GM21447 (cell line): ENCODE data around the gene BASP1.
"Not testable (repeated sequence)": the region's sequence is repeated elsewhere in the genome, so short reads cannot be mapped to it uniquely, and the experiment has no call there.

Experiments used
- ATAC-seq: cut with Tn5 transposase; IDR thresholded peaks from one replicate; pipeline ENCODE4 v1.9.1; 2021; ENCODE audit not compliant: unreplicated experiment

BASP1 gene

DNA sequence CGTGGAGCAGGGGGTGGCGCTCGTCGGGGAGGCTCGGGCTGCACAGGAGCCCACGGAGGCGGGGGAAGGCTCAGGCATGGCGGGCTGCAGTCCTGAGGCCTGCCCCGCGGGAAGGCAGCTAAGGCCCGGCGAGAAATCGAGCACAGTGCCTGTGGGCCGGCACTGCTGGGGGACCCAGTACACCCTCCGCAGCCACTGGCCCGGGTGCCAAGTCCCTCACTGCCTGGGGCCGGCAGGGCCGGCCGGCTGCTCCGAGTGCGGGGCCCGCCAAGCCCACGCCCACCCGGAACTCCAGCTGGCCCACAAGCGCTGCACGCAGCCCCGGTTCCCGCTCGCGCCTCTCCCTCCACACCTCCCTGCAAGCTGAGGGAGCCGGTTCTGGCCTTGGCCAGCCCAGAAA lies 94.4 kb downstream of the BASP1 start:
- not testable (repeated sequence) for ATAC-seq

- ATAC-seq, result no peak
These were observed 94.9 kb downstream of the BASP1 start for GRCh38 chr5:17312358-17312757.

DNA sequence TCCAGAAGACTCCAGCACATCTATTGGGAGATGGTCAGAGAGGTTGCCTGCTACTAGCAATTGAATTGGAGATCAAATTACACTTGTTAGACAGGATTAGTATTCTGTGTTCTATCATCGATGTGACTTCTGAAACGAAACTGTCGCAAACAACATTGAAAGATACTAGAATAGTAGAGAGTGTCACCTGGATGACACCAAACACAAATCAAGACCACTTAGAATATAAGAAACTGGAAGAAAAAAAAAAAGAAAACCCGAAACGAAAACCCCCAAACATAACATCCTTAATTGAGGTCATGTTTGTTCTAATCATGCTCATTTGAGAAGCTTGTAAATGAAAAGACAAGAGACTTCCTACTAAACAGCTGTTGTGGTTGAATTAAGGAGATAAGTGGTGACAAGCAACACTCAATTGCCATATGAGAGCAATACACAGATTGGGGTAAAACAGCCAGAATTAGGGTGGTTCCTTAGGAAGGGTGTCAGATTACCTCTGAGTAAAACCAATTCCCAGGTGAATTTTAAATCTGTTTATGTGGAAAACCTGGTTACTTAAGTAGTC lies 97.6 kb downstream of the BASP1 start:
- ATAC-seq, result no peak

DNA sequence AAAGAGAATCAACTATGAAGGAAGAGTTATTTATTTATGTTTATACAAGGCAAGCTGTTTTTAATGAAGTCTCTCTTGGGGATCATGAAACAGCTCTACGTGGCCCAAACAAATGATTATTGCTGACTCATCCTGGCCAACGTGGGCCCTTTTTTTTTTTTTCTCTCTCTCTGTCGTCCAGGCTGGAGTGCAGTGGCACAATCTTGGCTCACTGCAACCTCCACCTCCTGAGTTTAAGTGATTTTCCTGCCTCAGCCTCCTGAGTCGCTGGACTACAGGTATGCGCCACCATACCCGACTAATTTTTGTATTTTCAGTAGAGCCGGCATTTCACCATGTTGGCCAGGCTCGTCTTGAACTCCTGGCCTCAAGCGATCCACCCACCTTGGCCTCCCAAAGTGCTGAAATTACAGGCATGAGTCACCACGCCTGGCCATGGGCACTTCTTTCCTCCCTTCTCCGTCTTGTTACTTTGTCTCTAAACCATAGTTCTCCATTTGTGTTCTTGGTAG lies 98.3 kb downstream of the BASP1 start:
- ATAC-seq, result no peak

DNA sequence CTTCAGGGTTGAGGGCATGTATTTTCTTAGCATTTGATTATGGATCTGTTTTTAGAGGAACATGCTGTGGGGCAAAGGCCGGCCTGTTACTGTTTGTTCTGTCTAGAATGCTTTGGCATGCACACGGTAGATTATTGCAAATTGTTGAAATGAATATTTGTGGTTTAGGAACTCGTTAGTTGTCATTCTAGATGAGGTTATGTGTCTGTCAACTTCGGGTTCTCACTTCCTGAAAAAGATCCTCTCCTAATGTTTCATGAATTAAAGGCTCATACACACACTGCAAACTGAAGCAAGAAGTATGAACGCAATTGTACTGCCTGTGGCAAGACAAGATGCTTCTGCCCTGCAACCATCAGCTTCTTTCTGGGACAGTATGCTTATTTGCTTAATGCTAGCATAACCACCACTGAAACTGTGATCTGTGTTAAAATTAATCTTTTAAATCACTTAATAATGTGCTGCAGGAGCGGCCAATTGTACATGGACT lies 99.6 kb downstream of the BASP1 start:
- ATAC-seq, result peak; percentile 68

DNA sequence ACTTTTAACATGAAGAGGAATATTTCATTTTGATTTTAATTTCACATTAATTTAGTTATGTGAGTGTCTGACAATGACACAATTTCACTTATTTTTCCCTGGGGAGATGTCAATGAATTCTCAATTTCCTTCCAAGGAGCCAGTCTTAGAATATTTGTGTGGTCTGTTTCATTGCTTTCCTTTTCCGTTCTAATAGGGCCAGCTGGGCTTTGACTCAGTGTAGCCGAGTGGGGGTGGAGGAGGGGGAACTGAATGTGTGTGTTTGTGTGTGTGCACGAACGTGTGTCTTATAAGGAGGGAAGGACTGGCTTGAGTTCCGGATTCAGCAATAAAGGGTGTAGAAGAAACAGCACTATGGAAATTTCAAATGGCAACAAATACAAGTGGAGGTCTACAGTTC lies 100.0 kb downstream of the BASP1 start:
- ATAC-seq, result peak; percentile 41

- ATAC-seq, result not testable (repeated sequence)
These were observed 101.7 kb downstream of the BASP1 start for GRCh38 chr5:17319095-17319494.

- ATAC-seq, result no peak
These were observed 108.6 kb downstream of the BASP1 start for GRCh38 chr5:17325770-17326599.
